SU-DHL-6 (cell line): ENCODE results near the gene ABI1.
A peak's percentile ranks its signal among the peaks of the same experiment; 100 is the strongest.

ENCODE experiments used
- H2AFZ ChIP-seq: fragments of 200-600 bp; sonication (generic); 2 replicates; pipeline ENCODE4 v1.6.1; 2014; ENCODE audit warnings: low read depth, mild to moderate bottlenecking, moderate library complexity, mixed read lengths, antibody characterized with exemption, low read length; ENCODE audit not compliant: severe bottlenecking
- H3F3A ChIP-seq: fragments of 200-600 bp; shearing (Covaris generic); 2 replicates; pipeline ENCODE4 v1.6.0; 2016; ENCODE audit warnings: antibody characterized with exemption, mild to moderate bottlenecking; ENCODE audit not compliant: insufficient read depth
- H3K27ac ChIP-seq: fragments of 200-600 bp; sonication (generic); 2 replicates; pipeline ENCODE4 v1.5.1; 2016; ENCODE audit warnings: low read depth, mild to moderate bottlenecking, low read length, moderate library complexity, mixed read lengths
- H3K27me3 ChIP-seq: fragments of 200-600 bp; sonication (generic), shearing (Covaris generic); 2 replicates; pipeline ENCODE4 v1.6.0; 2014; ENCODE audit warnings: mild to moderate bottlenecking, low read length
- H3K36me3 ChIP-seq: fragments of 200-600 bp; sonication (generic); 2 replicates; pipeline ENCODE4 v1.6.1; 2014; ENCODE audit warnings: mild to moderate bottlenecking, low read length, mixed read lengths
- H3K4me2 ChIP-seq: fragments of 300-600, 200-600 bp; shearing (Covaris generic), sonication (generic); 2 replicates; pipeline ENCODE4 v1.6.0; 2014; ENCODE audit warnings: low read length, low read depth, mild to moderate bottlenecking; ENCODE audit not compliant: poor library complexity, severe bottlenecking
- H3K4me3 ChIP-seq: fragments of 200-600 bp; sonication (generic); 2 replicates; pipeline ENCODE4 v1.5.1; 2014; ENCODE audit warnings: antibody characterized with exemption, low read length, mild to moderate bottlenecking, mixed read lengths; ENCODE audit not compliant: insufficient read depth, poor library complexity, severe bottlenecking
- H3K79me2 ChIP-seq: fragments of 200-600 bp; sonication (generic); 2 replicates; pipeline ENCODE4 v1.6.1; 2014; ENCODE audit warnings: mild to moderate bottlenecking, low read length, moderate library complexity; ENCODE audit not compliant: insufficient read depth
- H3K9ac ChIP-seq: fragments of 200-600 bp; sonication (generic); 2 replicates; pipeline ENCODE4 v1.7.0; 2014; ENCODE audit warnings: mild to moderate bottlenecking, low read length
- H3K9me2 ChIP-seq: fragments of 200-600 bp; sonication (generic); replicated peaks from 2 replicates; pipeline ENCODE4 v1.6.1; 2014; ENCODE audit warnings: low read length; ENCODE audit not compliant: insufficient read depth
- H3K9me3 ChIP-seq: fragments of 200-600 bp; sonication (generic); 2 replicates; pipeline ENCODE4 v1.6.1; 2014; ENCODE audit warnings: low read length, mixed read lengths; ENCODE audit not compliant: insufficient read depth
- H4K20me1 ChIP-seq: fragments of 200-600 bp; sonication (generic); 2 replicates; pipeline ENCODE4 v1.6.1; 2014; ENCODE audit warnings: low read depth, mild to moderate bottlenecking, antibody characterized with exemption, low read length, moderate library complexity, mixed read lengths
- EZH2phosphoT487 ChIP-seq: fragments of 200-600 bp; sonication (generic), shearing (Covaris generic); conservative IDR thresholded peaks from 2 replicates; pipeline ENCODE4 v1.6.1; 2018; ENCODE audit warnings: mild to moderate bottlenecking, antibody characterized with exemption, low read length, moderate library complexity, mixed read lengths
- TF ChIP-seq, protein P1 (sequence below): fragments of 200-600 bp; sonication (generic); IDR thresholded peaks from one replicate; pipeline ENCODE4 v1.5.1; 2017; ENCODE audit warnings: antibody characterized with exemption, mild to moderate bottlenecking, low read length, moderate library complexity; ENCODE audit not compliant: insufficient read depth, poor library complexity, severe bottlenecking

The ABI1 gene

DNA sequence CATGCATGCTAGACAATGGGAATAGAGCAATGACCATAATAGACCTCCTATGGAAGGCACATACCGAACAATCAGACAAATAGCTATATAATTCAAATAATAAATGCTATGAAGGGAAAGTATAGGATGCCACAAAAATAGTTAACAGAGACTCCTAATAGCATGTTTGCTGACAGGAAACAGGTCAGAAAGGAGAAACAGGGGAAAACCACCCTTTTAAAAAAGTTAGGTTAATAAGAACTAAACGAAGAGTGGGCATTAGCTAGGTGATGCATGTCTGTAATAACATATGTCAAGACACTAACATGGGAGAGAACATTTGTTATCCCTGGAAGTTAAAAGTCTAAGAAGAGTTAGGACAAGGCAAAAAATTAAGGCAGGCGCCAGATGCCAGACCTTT is 58.9 kb downstream of the ABI1 start:
- Histone ChIP-seq H3K4me3 (peak overlapping the region; percentile 48), H3K27me3 (no peaks in the 10 kb centered on the region), H3K4me2 (peak overlapping the region; percentile 96), H2AFZ (no peak overlapping the region), H3K9ac (peak overlapping the region; percentile 60), H3K9me2 (no peaks in the 10 kb centered on the region), H4K20me1 (no peaks in the 10 kb centered on the region), H3K27ac (peak overlapping the region; percentile 100), H3K9me3 (0 out of 2 replicates have a peak, but pooled peaks cover 6% of the 10 kb centered on the region), H3F3A (peaks cover 88% of the 10 kb centered on the region), H3K79me2 (peaks cover 97% of the 10 kb centered on the region), H3K36me3 (peaks cover 8% of the 10 kb centered on the region)
- TF ChIP-seq EZH2phosphoT487 = no peak
- TF ChIP-seq, protein P1, sequence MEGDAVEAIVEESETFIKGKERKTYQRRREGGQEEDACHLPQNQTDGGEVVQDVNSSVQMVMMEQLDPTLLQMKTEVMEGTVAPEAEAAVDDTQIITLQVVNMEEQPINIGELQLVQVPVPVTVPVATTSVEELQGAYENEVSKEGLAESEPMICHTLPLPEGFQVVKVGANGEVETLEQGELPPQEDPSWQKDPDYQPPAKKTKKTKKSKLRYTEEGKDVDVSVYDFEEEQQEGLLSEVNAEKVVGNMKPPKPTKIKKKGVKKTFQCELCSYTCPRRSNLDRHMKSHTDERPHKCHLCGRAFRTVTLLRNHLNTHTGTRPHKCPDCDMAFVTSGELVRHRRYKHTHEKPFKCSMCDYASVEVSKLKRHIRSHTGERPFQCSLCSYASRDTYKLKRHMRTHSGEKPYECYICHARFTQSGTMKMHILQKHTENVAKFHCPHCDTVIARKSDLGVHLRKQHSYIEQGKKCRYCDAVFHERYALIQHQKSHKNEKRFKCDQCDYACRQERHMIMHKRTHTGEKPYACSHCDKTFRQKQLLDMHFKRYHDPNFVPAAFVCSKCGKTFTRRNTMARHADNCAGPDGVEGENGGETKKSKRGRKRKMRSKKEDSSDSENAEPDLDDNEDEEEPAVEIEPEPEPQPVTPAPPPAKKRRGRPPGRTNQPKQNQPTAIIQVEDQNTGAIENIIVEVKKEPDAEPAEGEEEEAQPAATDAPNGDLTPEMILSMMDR = no peak

DNA sequence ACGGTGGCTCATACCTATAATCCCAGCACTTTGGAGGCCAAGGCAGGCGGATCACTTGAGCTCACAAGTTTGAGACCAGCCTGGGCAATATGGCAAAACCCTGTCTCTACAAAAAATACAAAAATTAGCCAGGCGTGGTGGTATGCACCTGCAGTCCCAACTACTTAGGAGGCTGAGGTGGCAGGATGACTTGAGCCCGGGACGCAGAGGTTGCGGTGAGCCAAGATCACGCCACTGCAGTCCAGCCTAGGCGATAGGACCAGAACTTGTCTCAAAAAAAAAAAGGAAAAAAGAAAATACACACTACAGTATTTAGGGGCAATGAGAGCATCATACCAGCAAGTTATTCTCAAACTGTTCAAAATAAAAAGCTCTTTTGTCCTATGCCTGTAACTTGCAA is 59.5 kb downstream of the ABI1 start:
- H3K9me3 ChIP-seq = peaks cover 11% of the 10 kb centered on the region; the same call in 1 of the 2 replicates
- no peak overlapping the region for H2AFZ ChIP-seq
- TF ChIP-seq, protein P1 = no peak
- no peak for TF ChIP-seq EZH2phosphoT487
- H3K9me2 ChIP-seq = no peaks in the 10 kb centered on the region
- H3K27ac ChIP-seq = peak overlapping the region; percentile 100
- peaks cover 82% of the 10 kb centered on the region for H3F3A ChIP-seq
- peak overlapping the region; percentile 96 for H3K4me2 ChIP-seq
- peak overlapping the region; percentile 48 for H3K4me3 ChIP-seq
- H3K27me3 ChIP-seq = no peaks in the 10 kb centered on the region
- H3K36me3 ChIP-seq = peaks cover 14% of the 10 kb centered on the region
- no peaks in the 10 kb centered on the region for H4K20me1 ChIP-seq
- peaks cover 97% of the 10 kb centered on the region for H3K79me2 ChIP-seq
- H3K9ac ChIP-seq = peak overlapping the region; percentile 60

DNA sequence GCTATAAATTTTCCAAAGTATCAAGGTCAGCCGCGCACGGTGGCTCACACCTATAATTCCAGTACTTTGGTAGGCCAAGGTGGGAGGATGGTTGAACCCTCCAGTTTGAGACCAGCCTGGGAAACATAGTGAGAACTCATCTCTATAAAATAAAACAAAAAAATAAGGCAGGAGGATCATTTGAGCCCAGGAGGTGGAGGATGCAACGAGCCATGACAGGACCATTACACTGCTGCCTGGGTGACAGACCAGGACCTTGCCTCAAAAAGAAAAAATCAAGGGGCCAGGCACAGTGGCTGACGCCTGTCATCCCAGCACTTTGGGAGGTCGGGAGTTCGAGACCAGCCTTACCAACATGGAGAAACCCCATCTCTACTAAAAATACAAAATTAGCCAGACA is 60.3 kb downstream of the ABI1 start:
- H3K9me3 ChIP-seq = peaks cover 19% of the 10 kb centered on the region; the same call in 1 of the 2 replicates
- no peak overlapping the region for H2AFZ ChIP-seq
- H3K4me2 ChIP-seq = peak overlapping the region; percentile 96

More for the DNA sequence above, 60.3 kb downstream of the ABI1 start:
- Histone ChIP-seq H3K4me3 (no peak overlapping the region), H3K9me2 (no peaks in the 10 kb centered on the region), H3K36me3 (peaks cover 22% of the 10 kb centered on the region), H3K79me2 (peaks cover 97% of the 10 kb centered on the region), H3K27me3 (no peaks in the 10 kb centered on the region), H3F3A (peaks cover 74% of the 10 kb centered on the region), H3K27ac (peak overlapping the region; percentile 100), H4K20me1 (no peaks in the 10 kb centered on the region), H3K9ac (peak overlapping the region; percentile 60)
- TF ChIP-seq, protein P1 = no peak
- no peak for TF ChIP-seq EZH2phosphoT487
